ENCODE data around the gene SEC61B.
"Not testable (repeated sequence)": the region's sequence is repeated elsewhere in the genome, so short reads cannot be mapped to it uniquely, and the experiment has no call there.

Gene SEC61B

GRCh38 chr9:99190597-99191283, 31.3 kb upstream of the SEC61B start:
- DNase-seq (ENCODE audit: low read depth in 2 of 2), result no peak

- DNase-seq (ENCODE audit: low read depth in 2 of 2), result no peak
Measured at GRCh38 chr9:99192786-99193465, 29.2 kb upstream of the SEC61B start.

GRCh38 chr9:99193466-99193821, 28.6 kb upstream of the SEC61B start:
- DNase-seq (ENCODE audit: low read depth in 2 of 2), result no peak

DNA sequence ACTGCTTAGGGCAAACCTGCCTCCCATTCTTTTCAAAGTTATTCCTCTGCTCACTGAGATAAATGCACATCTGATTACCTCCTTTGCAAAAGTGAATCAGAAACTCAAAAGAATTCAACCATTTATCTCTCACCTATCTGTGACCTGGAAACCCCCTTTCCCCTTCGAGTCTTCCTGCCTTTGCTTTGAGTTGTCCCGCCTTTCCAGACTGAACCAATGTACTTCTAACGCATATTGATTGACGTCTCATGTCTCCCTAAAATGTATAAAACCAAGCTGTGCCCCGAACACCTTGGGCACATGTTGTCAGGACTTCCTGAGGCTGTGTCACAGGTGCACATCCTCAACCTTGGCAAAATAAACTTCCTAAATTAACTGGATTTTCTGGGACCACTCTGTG, 25.6 kb upstream of the SEC61B start:
- not testable (repeated sequence) for DNase-seq (ENCODE audit: low read depth in 2 of 2)

DNA sequence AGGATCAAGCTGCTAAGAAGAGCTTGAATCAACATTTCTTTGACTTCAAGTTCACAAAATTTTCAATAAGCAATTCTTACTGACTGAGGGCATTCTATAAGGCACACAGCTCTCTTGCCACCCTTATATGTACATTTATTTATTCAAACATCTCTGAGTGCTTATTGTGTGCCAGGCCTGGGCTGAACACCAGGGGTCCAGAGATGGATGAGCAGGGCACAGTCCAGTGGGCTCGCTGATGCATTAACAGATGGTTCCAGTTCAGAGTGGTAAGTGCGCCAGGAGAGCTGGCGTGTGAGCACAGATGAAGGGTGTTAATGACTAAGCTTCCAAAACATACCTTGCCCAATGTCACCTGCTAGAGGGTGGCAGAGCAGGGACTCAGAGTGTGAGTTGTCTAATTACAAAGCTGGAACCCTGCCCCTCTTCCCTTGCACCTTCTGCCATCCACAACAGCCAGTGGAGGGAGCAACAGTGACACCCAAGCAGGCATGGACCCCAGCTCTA, 24.9 kb upstream of the SEC61B start:
- DNase-seq (ENCODE audit: low read depth in 2 of 2), result no peak

- DNase-seq (ENCODE audit: low read depth in 2 of 2), result no peak
Measured at GRCh38 chr9:99197987-99198386, 24.1 kb upstream of the SEC61B start.

GRCh38 chr9:99199938-99200539, 22.0 kb upstream of the SEC61B start:
- no peak for DNase-seq (ENCODE audit: low read depth in 2 of 2)

DNA sequence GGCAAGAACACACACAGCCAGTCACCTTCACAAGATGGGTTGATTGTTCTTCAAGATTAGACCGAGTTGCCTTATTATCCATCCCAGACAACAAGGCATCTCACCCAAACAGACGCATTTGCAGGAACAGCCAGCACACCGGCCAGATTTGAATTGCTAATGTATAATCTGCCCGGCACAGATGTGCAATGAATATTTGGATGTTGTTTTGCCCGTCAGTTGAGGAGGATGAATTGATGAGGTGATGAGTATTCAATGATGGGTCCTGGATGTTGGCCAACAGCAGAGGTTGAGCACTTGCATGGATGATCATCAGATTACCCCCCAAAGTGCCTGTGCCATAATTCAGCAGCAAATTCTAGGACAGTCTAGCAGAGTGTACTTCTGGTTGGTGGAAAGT, 20.5 kb upstream of the SEC61B start:
- DNase-seq (ENCODE audit: low read depth in 2 of 2), result no peak

GRCh38 chr9:99210572-99210971, 11.5 kb upstream of the SEC61B start:
- no peak for DNase-seq (ENCODE audit: low read depth in 2 of 2)

GRCh38 chr9:99211746-99212145, 10.3 kb upstream of the SEC61B start:
- DNase-seq (ENCODE audit: low read depth in 2 of 2), result no peak

DNA sequence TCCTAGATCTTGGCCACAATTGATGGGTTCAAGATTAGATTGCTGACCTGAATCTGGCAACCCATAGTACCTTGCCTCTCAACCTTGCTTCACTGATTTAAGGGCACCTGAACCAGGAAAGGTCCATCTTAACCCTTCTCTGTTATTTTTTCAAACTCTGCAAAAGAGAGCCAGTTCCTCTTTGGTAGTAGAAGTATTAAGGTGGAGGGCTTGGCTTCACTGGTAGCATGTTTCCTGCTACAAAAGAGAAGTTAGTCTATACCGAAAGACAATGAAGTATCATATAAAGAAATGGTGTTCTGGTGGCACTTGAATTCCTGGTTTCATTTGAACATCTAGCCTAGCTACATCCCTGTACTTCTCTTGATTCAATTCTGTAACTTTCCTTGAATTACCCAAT, 8.9 kb upstream of the SEC61B start:
- no peak for DNase-seq (ENCODE audit: low read depth in 2 of 2)

GRCh38 chr9:99216073-99216472, 6.0 kb upstream of the SEC61B start:
- no peak for DNase-seq (ENCODE audit: low read depth in 2 of 2)

GRCh38 chr9:99220011-99220410, 2.1 kb upstream of the SEC61B start:
- DNase-seq (ENCODE audit: low read depth in 2 of 2), result no peak

GRCh38 chr9:99221266-99221620, 839 bp upstream of the SEC61B start:
- DNase-seq (ENCODE audit: low read depth in 2 of 2), result no peak

DNA sequence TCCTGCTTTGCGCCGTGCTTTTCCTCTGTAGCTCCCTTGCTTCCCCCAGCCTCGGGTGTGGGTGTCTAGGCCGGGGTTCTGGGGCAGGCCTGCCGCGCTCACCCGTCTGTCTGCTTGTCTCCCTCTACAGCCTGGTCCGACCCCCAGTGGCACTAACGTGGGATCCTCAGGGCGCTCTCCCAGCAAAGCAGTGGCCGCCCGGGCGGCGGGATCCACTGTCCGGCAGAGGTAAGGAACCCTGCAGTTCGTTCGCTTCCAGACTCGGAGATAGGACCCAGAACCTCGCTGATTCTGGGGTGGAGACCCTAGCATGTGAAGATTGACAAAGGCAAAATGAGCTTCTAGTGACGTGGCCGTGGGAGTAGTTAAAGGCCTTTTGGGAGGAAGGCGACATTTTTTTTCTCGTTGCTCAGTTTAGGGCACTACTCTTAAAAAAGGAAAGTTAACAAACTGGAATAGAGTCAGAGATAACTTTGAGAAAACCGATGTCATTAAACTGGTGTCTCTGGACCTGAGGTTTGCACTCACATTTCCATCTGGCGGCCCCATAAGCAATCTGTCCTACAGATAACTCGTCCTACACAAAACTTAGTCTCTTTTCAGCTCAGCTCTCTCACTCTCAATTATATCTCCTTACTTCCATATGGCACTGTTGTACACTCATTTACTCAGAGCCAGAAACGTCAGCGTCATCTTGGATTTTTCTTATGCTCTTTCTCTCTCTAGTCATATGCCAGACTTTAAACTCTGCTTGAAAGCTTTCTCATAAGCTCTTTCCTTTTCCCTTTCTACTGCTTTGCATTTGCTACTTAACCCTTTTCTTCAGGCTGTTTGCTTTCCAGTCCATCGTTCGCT, 561 bp downstream of the SEC61B start:
- DNase-seq (ENCODE audit: low read depth in 2 of 2), result no peak

GRCh38 chr9:99224445-99224844, 2.4 kb downstream of the SEC61B start:
- DNase-seq (ENCODE audit: low read depth in 2 of 2), result no peak

GRCh38 chr9:99226054-99226453, 4.0 kb downstream of the SEC61B start:
- no peak for DNase-seq (ENCODE audit: low read depth in 2 of 2)

DNA sequence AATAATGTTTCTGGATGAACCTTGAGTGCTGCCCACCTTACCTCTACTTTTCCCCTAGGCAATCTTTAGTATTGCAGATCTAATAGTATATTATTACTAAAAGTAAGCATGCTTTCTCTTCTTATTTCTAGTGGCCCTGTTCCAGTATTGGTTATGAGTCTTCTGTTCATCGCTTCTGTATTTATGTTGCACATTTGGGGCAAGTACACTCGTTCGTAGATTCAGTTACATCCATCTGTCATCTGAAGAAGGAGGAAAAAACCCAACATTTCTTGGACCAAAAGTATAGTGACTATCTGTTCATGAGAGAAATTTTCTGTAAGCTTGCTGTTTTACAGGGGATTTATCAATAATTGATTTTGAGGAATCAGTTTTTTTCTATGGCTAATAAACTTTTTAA, 8.1 kb downstream of the SEC61B start:
- DNase-seq (ENCODE audit: low read depth in 2 of 2), result no peak

DNA sequence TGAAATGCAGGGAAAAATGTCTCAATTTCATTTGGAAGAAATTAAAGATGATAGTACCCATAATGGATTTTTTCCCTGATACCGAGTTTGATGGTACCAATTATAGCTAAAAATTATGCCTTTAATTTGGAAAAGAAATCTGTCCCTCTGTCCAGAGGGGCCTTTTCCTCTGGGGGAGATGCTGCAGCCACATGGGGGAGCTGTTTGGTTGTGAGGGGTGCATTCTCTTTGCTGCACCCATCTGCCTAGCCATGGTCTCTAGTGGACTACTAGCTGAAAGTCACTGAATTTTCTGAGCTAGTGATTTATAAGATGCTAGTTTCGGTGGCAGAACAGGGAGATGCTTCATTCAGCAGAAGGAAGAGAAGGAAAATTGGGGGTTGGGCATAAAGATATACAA, 9.6 kb downstream of the SEC61B start:
- no peak for DNase-seq (ENCODE audit: low read depth in 2 of 2)

- no peak for DNase-seq (ENCODE audit: low read depth in 2 of 2)
Measured at GRCh38 chr9:99234618-99235017, 12.5 kb downstream of the SEC61B start.

- no peak for DNase-seq (ENCODE audit: low read depth in 2 of 2)
Measured at GRCh38 chr9:99235069-99235468, 13.0 kb downstream of the SEC61B start.

DNA sequence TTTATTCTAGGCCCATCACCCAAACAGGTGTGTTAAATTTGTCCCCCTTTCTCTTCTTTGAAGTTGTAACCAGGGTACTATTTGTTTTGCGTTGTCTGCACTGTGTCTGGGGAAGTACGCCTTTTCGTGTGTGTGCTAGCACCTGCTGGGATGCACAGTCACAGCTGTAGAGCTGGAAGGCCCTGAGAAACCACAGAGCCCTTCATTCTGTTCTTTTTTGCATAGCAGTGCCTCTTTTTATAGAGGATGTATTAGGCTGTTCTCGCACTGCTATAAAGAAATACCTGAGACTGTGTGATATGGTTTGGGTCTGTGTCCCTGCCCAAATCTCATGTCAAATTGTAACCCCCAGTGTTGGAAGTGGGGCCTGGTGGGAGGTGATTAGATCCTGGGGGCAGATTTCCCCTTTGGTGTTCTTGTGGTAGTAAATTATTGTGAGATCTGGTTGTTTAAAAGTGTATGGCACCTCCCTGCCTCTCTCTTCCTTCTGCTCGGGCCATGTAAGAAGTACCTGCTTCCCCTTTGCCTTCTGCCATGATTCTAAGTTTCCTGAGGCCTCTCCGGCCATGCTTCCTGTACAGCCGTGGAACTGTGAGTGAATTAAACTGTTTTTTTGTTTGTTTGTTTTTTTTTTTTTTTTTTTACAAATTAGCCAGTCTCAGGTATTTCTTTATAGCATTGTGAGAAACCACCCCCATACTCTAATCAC, 14.0 kb downstream of the SEC61B start:
- DNase-seq (ENCODE audit: low read depth in 2 of 2), result no peak

All from stimulated activated CD8-positive, alpha-beta memory T cell treated with anti-CD3 and anti-CD28 coated beads, Interleukin-7, amount 100 ng/mL, for 1 hour (primary cell).